ENCODE results near the gene UBB. TPM values are rescaled to one million over a fixed set of nuclear protein-coding genes. Genes with fewer than 3 reads are reported as not detected.

Gene UBB
- total RNA-seq, 1 donor from 2014 or later, result 2,177 TPM

GRCh38 chr17:16351831-16352230, 29.1 kb upstream of the UBB start:
- peaks cover 56% of the 10 kb centered on the region for H3K4me1 Mint-ChIP-seq
- H3K9me3 Mint-ChIP-seq, result no peaks in the 10 kb centered on the region
- DNase-seq (ENCODE audit: low read depth, low spot score), result no peak
- no peaks in the 10 kb centered on the region for H3K27me3 Mint-ChIP-seq (ENCODE audit: low read depth)
- H3K27ac Mint-ChIP-seq (ENCODE audit: unreplicated experiment), result peak overlapping the region; percentile 100
- H3K4me3 Mint-ChIP-seq, result peak overlapping the region; percentile 99
- H3K36me3 Mint-ChIP-seq (ENCODE audit: low read depth), result peaks cover 18% of the 10 kb centered on the region
- no peak for TF ChIP-seq CTCF (conservative IDR thresholded peaks at IDR 0.05)

DNA sequence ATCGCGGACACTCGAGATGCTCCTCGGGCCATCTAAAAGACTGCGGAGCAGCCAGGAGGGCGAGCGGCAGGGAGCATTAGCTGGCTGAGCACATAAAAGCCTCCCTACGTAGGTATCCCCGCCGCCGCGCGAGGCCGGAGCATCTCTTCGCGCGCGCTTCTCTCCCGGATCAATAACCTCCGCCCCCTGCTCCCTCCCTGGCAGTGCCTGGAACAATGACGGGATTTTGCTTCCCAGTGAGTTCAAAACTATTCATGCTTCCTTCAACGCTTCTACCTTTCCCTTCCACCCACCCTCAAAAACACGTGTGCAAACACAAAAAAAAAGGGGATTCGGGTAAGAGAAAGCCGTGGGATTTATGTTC, 28.6 kb upstream of the UBB start:
- peak overlapping the region; percentile 100 for H3K27ac Mint-ChIP-seq (ENCODE audit: unreplicated experiment)
- no peak for DNase-seq (ENCODE audit: low read depth, low spot score)
- H3K27me3 Mint-ChIP-seq (ENCODE audit: low read depth), result no peaks in the 10 kb centered on the region
- no peaks in the 10 kb centered on the region for H3K9me3 Mint-ChIP-seq
- H3K4me3 Mint-ChIP-seq, result peak overlapping the region; percentile 99
- peaks cover 56% of the 10 kb centered on the region for H3K4me1 Mint-ChIP-seq
- no peak for TF ChIP-seq CTCF (conservative IDR thresholded peaks at IDR 0.05)
- H3K36me3 Mint-ChIP-seq (ENCODE audit: low read depth), result peaks cover 14% of the 10 kb centered on the region

GRCh38 chr17:16352667-16353316, 28.1 kb upstream of the UBB start:
- Mint-ChIP-seq H3K27me3 (ENCODE audit: low read depth) (no peaks in the 10 kb centered on the region), H3K9me3 (no peaks in the 10 kb centered on the region), H3K36me3 (ENCODE audit: low read depth) (peaks cover 11% of the 10 kb centered on the region), H3K4me1 (peaks cover 52% of the 10 kb centered on the region), H3K4me3 (peak overlapping the region; percentile 99), H3K27ac (ENCODE audit: unreplicated experiment) (peak overlapping the region; percentile 100)
- no peak for TF ChIP-seq CTCF (conservative IDR thresholded peaks at IDR 0.05)
- peak; percentile 66 for DNase-seq (ENCODE audit: low read depth, low spot score)

DNA sequence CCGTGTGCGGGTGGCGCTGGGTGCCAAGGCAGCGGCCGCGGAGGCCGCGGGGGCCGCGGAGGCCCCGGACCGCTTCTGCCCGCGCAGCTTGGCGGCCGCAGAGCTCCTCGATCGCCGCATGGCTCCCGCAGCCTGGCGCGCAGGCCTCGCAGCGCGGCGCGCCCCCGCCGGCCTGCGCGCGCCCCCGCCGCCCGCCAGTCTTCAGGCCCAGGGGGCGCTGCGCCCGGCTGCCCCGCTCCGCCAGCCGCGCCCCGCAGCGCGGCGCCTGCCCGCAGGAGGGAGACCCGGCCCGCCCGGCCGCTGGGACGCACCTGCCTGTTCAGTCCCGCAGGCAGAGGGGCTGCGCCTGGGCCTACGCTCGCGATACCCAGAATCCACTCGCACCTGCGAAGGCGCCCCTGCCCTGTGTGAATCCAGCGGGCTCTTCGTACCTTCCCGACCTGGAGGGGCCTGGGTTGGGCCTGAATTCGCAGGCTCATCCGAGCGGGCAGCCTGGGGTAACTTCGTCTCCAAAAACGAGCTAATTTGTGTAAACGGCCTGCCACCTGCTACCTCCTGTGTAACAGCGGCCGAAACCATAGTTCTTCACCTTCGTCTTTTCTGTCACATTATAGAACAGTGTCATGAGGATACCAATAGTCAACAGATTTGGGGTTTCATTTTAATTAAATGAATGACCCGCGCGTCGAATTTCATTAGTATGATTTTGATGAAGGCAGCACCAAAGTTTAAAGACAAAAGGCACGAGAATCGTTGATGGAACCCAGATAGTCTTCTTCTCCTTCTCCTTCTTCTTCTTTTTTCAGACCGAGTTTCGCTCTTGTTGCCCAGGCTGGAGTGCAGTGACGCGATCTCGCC, 27.3 kb upstream of the UBB start, which contains the start of gene CENPV:
Gene CENPV (minus strand): TSS at position 153 of the 858 bp plus-strand sequence. CDS start 33 bp downstream, at position 120.
- H3K36me3 Mint-ChIP-seq (ENCODE audit: low read depth), result peaks cover 11% of the 10 kb centered on the region
- H3K27ac Mint-ChIP-seq (ENCODE audit: unreplicated experiment), result peak within 1 kb of the TSS; percentile 100

DNA sequence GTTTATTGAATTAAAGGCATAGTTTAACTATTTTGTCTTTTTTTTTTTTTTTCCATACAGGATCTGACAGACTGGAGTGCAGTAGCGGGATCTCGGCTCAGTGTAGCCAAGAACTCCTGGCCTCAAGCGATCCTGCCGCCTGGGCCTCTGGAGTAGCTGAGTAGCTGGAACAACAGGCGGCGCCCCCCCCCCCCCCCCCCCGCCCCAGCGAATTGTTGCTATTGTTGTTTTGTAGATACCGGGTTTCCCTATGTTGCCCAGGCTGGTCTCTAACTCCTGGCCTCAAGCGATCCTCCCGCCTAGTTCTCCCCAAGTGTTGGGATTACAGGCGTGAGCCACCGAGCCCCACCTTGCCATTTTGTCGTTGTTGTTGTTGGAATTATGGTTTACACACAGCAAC, 26.3 kb upstream of the UBB start:
- Mint-ChIP-seq H3K4me3 (peak overlapping the region; percentile 90), H3K27me3 (ENCODE audit: low read depth) (no peaks in the 10 kb centered on the region), H3K9me3 (no peaks in the 10 kb centered on the region), H3K27ac (ENCODE audit: unreplicated experiment) (no peak overlapping the region), H3K4me1 (peaks cover 39% of the 10 kb centered on the region), H3K36me3 (ENCODE audit: low read depth) (peaks cover 11% of the 10 kb centered on the region)
- no peak for TF ChIP-seq CTCF (conservative IDR thresholded peaks at IDR 0.05)
- DNase-seq (ENCODE audit: low read depth, low spot score), result no peak

More for the DNA sequence above, 27.3 kb upstream of the UBB start, which contains the start of gene CENPV:
- Mint-ChIP-seq H3K9me3 (no peaks in the 10 kb centered on the region), H3K4me1 (peaks cover 49% of the 10 kb centered on the region), H3K4me3 (peak within 1 kb of the TSS; percentile 99), H3K27me3 (ENCODE audit: low read depth) (no peaks in the 10 kb centered on the region)
- peak; percentile 58 for DNase-seq (ENCODE audit: low read depth, low spot score)
- TF ChIP-seq CTCF (conservative IDR thresholded peaks at IDR 0.05), result peak; percentile 32

Data from neural crest cell (in vitro differentiated cells).